GM18858 (cell line): ENCODE data around the gene CYS1.
"Not testable (repeated sequence)": the region's sequence is repeated elsewhere in the genome, so short reads cannot be mapped to it uniquely, and the experiment has no call there.

Experiments used
- ATAC-seq: cut with Tn5 transposase; IDR thresholded peaks from one replicate; pipeline ENCODE4 v1.9.1; 2021; ENCODE audit not compliant: unreplicated experiment

Gene CYS1

DNA sequence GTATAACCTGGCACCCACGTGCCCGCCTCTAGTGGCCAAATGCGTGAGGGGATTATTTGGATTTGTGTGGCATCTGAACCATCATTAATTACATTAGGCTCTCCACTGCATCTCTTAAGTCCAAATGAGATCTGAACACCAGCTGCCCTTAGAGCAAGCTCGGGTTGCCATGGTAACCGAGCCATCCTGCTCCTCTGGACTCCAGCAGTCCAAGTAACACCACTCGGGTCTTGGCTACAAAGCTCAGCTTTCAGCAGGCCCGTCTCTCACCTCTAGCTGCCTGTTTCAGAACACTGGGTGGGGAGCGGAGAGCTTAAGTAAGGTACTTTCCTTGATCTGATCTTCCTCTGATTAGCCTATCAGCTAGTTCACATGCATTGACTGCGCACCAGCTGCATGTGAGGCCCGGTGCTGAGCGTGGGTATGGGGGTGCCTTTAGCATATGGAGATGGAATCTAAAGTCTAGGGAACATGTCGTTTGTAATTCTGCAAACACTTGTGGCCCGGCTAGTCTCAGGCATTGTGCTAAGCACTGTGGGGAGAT is 14.1 kb upstream of the CYS1 start:
- no peak for ATAC-seq

DNA sequence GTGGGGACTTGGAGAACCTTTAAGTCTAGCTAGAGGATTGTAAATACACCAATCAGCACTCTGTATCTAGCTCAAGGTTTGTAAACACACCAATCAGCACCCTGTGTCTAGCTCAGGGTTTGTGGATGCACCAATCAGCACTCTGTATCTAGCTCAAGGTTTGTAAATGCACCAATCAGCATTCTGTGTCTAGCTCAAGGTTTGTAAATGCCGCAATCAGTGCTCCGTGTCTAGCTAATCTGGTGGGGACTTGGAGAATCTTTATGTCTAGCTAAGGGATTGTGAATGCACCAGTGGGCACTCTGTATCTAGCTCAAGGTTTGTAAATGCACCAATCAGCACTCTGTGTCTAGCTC is 11.7 kb upstream of the CYS1 start:
- ATAC-seq = not testable (repeated sequence)

DNA sequence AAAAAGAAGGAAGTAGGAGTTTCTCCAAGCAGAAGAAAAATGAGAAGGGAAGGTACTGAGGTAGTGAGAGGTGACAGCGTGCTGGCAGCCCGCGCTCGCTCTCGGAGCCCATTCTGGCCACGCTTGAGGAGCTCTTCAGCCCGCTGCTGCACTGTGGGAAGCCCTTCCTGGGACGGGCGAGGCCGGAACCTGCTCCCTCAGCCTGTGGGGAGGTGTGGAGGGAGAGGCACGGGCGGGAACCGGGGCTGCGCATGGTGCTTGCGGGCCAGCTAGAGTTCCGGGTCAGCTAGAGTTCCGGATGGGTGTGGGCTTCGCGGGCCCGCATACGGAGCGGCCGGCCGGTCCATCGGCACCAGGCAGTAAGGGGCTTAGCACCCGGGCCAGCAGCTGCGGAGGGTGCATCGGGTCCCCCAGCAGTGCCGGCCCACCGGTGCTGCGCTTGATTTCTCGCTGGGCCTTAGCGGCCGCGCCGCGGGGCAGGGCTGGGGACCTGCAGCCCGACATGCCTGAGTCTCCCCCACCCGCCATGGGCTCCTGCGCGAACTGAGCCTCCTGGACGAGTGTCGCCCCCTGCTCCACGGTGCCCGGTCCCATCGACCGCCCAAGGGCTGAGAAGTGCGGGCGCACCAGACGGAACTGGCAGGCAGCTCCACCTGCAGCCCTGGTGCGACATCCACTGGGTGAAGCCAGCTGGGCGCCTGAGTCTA is 11.1 kb upstream of the CYS1 start:
- no peak for ATAC-seq

DNA sequence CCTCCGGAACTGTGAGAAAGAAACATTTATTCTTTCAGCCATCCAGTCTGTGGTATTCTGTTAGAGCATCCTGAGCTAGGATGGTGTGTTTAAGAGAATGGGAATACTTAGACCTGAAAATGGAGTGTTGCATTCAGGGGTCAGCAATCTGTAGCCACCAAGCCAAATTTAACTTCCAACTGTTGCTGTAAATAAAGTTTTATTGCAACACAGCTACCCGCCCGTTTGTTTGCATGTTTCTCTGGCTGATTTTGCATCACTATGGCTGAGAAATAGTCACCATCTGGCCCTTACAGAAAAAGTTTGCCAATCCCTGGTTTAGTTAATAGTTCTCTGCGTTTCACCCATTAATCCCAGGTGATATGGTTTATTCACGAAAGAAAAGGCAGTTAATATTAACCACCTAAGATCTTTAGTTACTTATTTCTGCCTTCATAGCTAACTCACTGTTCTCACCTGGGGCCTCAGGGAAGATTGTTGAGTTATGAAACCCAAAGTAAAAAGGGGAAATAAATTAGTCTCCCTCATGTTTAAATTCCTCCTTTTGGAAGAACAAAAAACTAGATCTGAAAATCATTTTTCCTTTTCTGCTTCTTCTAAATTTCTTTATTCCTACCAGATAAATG is 9.5 kb upstream of the CYS1 start:
- no peak for ATAC-seq

DNA sequence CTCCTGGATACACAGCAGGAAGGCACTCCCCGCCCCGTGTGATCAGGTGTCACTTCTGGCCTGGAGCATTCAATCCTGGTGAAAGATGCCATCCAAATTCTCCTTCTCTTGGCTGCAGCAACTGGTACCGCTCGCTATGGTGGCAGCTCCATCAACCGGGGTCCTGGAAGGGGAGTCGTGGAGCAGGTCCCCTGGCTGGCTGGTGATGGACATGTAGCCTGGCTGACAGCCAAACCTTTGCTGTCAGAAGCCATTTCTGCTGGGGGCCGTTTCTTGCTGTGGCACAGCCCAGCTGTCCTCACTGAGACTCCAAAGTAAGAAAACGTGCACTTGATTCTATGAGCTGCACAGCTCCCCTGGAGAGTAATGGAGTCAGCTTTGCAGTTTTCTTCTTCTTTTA is 7.1 kb upstream of the CYS1 start:
- no peak for ATAC-seq

DNA sequence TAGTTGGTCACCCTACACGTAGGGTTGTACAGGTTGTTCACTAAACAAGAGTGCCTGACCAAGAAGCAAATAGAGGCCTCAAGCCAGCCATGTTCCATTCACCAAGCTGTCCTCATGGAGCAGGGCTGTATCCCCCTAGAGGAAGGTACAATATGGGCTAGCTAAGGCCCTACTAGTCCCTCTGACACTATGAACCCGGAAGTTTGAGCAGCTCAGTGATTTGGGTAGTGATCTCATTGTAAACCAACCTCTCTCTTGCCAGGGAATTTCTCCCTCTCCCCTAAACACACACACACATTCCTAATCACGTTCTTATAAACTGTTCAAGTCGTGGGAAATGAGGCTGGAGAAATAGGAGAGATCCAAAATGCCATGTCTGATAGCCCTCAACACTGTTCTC is 6.7 kb upstream of the CYS1 start:
- no peak for ATAC-seq

DNA sequence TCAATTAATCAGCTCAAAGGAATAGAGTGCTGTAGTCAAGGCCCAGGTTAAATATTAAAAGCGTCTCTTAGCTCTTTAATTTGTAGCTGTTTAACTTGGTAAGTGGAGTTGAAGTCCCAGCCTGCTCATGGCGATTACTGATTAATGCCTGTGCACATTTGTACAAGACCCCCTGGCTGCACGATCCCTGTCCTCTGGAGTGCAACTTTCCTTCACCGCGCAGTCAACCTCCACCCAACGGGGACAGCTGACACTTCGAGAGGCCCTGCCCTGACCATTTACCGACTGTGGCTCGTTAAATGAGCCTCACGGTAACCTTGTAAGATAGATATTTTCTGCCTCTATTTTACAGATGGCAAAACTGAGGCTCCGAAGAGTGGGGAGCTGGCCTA is 5.5 kb upstream of the CYS1 start:
- no peak for ATAC-seq

DNA sequence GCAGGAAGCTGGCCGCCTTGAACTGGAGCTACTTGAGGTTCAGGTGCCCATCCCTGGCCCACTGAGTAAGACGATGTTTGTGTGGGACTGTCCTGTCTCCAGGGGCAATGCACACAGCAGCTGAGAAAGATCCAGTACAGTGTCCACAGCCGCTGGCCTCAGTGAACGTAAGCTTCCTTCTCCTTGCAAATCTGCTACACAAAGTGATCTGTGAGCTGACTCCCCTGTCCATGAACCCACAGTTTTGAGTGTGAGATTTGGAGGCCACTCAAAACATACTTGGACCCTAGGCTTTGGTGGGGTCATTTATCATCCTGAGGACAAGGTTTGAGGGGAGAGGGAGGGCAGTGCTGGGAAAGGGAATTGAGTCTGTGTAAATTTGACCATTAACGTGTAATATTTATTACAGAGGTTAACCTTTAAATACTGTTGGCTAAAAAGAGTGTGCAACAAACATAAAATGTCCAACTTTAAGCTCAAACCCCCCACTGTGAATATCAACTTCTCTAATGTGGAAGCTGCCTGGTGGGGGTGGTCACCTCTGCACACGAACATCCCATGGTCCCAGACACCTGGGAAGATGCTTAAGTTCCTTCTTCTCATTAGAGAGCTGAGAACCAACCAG is 4.9 kb upstream of the CYS1 start:
- no peak for ATAC-seq

DNA sequence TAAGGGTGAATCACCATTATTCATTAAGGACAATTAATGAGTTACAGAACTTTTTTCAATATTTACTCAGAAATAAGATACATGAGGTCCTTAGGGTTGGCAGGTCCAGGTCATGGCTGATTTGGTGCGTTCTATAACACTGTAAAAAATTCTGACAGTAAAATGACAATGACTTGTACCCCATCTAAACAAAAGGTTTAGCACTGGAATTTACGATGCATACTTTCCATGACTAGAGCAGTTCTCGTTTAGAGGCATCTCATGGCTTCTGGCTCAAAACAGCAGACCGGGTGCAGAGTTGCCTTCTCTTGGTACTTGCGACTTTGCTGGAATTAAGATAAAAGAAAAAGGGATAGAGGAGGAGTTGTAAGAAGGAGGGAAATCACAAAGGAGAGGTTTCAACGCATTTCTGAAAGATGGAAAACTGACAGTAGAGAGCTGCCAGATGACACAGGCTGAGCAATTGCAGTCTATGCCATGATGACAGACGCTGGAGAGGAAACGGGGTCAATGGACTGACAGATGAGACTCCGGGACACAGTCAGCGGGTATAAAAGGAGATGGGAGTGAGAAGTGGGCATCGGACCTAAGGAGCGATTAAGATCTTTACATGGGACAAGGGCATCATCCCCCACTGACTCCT is 4.1 kb upstream of the CYS1 start:
- no peak for ATAC-seq

DNA sequence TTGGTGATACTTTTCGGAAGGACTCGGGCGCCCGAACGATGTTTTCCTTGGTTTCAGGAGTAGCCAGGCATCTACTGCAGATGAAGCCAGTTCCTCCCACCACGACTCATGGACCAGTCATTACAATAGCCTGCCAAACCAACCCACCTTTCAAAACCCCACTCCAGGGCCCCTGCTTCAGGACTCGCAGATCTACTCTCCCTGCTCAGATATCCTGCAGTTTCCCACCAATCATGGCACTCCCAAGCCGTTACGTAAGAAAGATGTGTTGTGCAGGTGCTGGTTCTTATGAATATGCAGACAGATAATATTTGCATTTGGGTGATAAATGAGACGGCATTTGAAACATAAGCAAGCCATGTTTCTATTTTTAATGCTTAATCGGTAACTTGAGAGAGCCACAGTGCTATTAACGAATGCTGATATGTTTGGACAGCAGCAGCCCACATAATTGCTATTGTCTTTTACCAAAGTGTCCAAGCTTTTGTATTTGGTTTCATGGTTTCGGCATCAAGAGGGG is 3.5 kb upstream of the CYS1 start:
- ATAC-seq = no peak

DNA sequence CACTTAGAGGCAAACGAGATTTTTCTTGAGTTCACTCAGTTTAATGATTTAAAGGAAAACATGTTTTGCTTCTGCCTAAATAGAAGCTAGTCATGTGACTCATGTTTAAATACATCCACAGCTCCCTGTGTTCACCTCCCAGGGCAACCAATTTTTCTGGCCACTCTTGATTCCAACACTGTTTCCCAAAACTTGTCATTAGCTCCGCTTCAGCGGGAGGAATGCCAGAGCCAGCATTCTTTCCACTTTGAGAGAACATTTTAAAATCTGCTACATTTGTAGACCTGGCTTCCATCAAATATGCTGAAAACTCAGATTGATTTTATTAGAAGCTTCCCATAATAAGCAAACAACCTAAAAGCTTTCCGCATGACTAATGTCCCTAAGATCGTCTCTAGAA is 2.8 kb upstream of the CYS1 start:
- ATAC-seq = no peak

DNA sequence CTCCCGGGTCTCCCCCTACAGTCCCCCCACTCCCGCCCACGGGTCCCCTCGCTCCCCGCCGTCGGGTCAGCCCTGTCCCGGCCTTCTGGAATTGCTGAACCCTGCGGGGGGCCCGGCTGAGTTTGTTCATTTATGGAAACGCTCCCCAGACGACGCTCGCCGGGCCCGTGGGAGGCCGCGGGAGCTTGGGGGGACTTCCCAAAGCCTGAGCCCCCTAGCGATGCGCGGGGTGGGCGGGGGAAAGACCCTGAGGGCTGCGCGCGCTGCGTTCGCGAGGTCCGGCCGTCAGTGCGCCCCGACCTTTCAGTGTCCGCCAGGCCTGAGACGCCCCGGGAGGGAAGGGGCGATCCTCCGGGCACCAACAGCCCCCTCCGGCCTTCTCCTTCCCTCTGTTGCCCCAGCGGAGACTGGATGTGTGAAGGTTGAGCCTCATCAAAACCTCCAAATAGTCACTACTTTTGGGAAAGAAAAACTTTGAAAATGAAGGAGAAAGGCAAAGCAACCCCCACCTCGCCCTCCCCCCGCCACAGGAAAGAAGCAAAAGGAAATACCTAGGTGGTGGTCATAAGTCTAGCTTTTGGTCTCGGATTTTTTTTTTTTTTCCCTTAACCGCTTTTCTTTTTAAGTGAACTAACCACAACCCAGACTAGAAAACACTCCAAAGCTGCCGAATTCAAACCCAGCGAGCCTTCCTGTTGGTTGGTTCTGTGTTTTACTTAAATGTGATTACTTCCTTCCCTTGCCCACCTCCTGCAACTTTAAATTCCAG is 509 bp upstream of the CYS1 start:
- ATAC-seq = no peak

DNA sequence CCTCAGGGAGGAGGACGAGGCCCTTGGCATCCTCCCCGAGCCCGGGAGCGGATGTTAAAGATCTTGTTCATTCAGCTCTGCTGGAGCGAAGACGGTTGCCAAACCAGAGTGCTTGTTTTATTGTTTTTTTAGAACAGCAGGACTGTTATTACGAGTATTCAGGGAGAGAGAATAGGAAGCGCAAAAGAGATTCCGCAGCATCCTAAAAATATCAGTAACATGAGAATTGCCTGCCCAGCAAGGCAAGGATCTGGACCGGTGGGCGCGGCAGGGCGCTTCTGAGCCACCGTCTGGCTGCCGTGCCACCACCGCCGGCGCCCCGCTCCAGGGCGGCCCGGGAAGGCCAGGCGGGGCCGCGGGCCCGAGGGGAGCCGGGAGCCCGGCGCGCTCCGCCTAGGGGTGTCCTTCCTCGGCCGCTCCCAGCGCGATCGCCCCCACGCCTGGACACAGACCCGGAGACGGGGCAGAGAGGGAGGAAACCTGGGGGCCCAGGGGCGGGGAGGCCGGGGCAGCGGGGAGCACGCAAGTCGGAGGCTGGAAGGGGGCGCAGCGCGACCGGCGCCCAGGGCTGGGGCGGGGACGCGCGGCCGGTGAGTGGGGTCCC is 843 bp downstream of the CYS1 start:
- ATAC-seq = no peak

DNA sequence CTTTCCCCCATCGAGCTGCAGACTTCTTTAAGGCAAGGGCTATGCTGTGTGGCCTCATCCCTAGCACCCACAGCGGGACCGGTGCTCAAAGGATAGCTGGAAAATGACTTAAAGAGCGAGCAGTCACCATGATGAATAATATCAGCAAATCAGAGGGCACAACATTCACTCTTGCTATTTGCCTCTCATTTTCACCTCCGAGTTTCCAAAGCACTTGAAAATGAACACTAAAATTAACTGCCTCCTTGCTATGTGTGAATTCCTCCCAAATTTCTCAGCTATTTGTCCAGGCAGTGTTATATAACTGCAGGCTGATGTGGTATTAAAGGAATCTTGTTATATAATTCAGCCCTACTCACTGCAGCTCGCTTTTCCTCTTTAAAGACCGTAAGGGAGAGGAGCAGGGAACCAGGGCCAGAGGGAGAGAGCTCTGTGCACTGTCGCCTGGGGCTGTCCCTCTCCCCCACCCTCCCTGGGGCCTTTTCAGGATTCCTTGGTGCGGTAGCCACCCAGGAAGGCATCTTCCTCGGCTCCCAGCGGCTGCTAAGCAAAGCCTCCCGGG is 1.4 kb downstream of the CYS1 start:
- ATAC-seq = no peak

DNA sequence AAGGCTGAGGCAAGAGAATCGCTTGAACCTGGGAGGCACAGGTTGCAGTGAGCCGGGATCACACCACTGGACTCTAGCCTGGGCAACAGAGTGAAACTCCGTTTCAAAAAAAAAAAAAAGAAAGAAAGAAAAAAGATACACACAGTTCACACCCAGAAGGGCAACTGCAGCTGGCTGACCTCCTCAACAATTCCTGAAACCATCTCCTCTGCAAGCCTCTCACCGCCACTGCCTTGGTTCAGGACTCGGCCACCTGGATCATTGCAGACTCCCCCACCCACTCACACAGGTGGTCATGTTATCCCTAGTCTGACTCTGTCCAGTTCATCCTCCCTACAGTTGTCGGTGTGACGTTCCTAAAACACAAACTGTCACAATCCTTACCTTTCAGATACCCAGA is 2.2 kb downstream of the CYS1 start:
- no peak for ATAC-seq

DNA sequence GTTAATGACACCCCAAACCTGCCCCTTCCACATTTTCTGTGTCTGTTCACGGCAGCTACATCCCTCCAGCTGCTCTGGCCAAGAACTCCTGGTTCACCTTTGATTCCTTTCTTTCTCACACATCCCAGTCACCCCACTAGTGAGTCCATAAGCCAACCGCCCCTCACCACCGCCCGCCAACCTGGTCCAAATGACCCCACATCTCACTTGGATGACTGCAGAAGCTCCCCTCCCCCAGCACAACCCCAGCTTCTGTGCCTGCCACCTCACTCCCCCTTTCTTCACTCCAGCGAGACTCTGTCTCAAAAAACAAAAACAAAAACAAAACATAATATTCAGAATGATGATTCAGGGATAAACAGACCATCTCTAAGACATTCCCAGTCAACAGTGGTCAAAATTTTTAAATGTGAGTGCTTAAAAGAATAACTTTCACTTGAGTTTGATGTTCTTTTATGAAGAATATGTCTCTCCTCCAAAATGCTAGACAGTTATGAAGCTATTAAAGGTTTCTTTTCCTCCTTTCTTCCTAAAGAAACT is 3.2 kb downstream of the CYS1 start:
- ATAC-seq = no peak

DNA sequence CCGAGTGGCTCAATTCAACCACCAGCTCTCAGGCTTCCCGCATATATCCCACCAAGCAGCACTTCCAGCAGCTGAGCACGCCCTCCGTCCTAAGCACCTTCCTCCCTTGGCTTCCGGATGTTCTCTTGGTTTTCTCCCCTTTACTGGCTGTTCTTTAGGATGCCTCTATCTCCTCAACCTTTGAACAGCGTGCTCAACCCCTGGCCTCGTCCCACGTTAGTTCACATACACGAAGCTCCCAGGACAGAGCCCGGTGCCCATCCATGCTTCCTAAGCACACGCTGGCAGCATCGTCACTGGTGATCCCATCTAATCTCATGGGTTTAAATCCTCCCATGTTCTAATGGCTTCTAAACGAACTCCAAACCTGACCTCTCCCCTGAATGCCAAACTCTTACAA is 3.7 kb downstream of the CYS1 start:
- ATAC-seq = no peak

DNA sequence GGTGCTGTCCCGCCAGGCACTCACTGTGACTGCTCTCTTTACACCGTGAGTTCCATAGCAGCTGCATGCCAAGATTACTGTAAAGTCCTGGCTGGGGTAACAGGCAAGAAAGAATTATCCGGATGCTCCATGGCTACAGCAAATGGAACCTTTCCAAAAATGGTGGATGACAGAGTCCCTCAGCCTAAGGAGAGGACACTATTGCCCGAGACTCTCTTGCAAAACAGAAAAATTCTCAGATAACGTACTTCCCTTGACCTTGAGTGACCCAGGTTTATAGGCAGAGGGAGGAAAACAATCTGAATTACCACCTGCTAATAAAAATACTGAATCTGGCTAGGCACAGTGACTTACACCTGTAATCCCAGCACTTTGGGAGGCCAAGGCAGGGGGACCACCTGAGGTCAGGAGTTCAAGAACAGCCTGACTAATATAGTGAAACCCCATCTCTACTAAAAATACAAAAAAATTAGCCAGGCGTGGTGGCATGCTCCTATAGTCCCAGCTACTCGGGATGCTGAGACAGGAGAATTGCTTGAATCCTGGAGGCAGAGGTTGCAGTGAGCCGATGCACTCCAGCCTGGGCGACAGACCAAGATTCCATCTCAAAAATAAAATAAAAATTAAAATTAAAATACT is 4.5 kb downstream of the CYS1 start:
- no peak for ATAC-seq

DNA sequence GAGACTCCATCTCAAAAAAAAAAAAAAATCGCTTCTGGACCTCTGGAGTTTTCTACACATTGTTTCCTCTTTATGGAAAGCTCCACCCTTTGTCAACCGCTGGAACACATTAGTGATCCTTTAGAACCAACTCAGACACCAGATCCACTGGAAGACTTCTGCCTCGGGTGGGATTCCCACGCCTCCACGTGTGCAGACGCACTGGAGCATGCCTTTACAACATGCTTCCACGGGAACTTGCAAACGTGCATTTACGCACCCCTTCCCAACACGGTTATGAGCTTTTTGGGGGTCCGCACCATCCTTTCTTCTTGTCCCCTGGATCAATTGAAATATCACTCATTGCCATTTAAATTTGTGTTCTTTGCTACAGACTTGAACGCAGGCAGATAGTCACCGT is 5.1 kb downstream of the CYS1 start:
- no peak for ATAC-seq

DNA sequence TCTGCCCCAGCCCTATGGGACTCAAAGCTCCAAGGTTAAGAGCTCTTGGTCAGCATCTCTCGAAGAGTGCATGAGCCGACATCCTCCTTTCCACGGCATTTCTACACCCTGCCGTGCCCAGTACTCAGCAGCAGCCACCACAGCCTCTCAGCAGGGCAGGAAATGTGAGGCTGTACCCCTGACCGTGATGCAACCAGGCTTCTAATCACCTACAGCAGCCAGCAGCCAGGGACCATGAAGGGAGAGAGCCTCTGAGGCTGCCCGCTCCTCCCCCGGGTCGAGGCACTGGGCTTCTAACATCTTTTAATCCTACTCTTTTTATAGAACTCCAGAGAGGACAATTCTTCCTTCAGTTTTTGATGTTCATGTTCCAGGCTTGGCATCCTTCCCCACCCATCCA is 6.5 kb downstream of the CYS1 start:
- no peak for ATAC-seq
